Peyer's patch (tissue), 4 donors: ENCODE results near the gene CD164L2. TPM values are rescaled to one million over a fixed set of nuclear protein-coding genes. Genes with fewer than 3 reads are reported as not detected.

ENCODE experiments used
- DNase-seq, 3 donors: peaks; one replicate each; pipeline ENCODE4 v3.0.0-alpha.2; 2017 to 2019
- H3K27ac ChIP-seq, 4 donors: fragments of 200-600 bp; sonication (generic); one replicate each; pipeline ENCODE4 v1.5.1; 2016 to 2019
- H3K27me3 ChIP-seq, 2 donors: fragments of 200-600 bp; sonication (generic); one replicate each; pipeline ENCODE4 v1.5.1; 2019
- H3K36me3 ChIP-seq, 3 donors: fragments of 200-600 bp; sonication (generic); one replicate each; pipeline ENCODE4 v1.5.1; 2016 to 2019
- H3K4me1 ChIP-seq, 4 donors: fragments of 200-600 bp; sonication (generic); one replicate each; pipeline ENCODE4 v1.5.1; 2016 to 2019
- H3K4me3 ChIP-seq, 4 donors: fragments of 200-600 bp; sonication (generic); 1 replicate in 3 of 4; 2 replicates in 1 of 4; pipeline ENCODE4 v1.5.1; 2016 to 2019; ENCODE audit warnings: mild to moderate bottlenecking in 1 of 4
- H3K9me3 ChIP-seq, 4 donors: fragments of 200-600 bp; sonication (generic); one replicate each; pipeline ENCODE4 v1.5.1; 2016 to 2019; ENCODE audit warnings: mild to moderate bottlenecking in 1 of 4
- CTCF ChIP-seq, 6 experiments: fragments of 450-650 bp in 4 of 6; fragments of 200-600 bp in 2 of 6; sonication (generic) in 1 of 6; IDR thresholded peaks; one replicate each; pipeline ENCODE4 v1.5.1; 2017 to 2019; ENCODE audit warnings: antibody characterized with exemption in 6 of 6, mild to moderate bottlenecking in 3 of 6, moderate library complexity in 1 of 6
- POLR2A ChIP-seq, 2 donors: fragments of 450-650 bp; IDR thresholded peaks; one replicate each; pipeline ENCODE4 v1.5.1; 2017; ENCODE audit warnings: antibody characterized with exemption in 2 of 2, mild to moderate bottlenecking in 2 of 2, moderate library complexity in 2 of 2
- total RNA-seq, 4 donors: library from RNA; depleted of rRNA; stranded (reverse); fragments of >200 nt; gene quantifications; one replicate each; pipeline ENCODE4 v1.1.0, GENCODE V29; 2016

CD164L2 gene
- total RNA-seq, 4 donors from 2014 or later, result not detected

GRCh38 chr1:27400082-27400962 lies 17.2 kb upstream of the CD164L2 start:
- no peak for DNase-seq
- no peak overlapping the region for H3K4me3 ChIP-seq
- H3K36me3 ChIP-seq, result no peaks in the 10 kb centered on the region
- H3K4me1 ChIP-seq, result peaks cover 3 to 34% (median 16%) of the 10 kb centered on the region in 4 donors
- no peak overlapping the region for H3K27ac ChIP-seq
- no peaks in the 10 kb centered on the region for H3K27me3 ChIP-seq
- TF ChIP-seq POLR2A (IDR thresholded peaks at IDR 0.05) (no peak), CTCF (IDR thresholded peaks at IDR 0.05) (no peak)
- no peaks in the 10 kb centered on the region for H3K9me3 ChIP-seq

- Histone ChIP-seq H3K27ac (no peak overlapping the region), H3K27me3 (no peaks in the 10 kb centered on the region), H3K9me3 (no peaks in the 10 kb centered on the region), H3K4me1 (peaks cover 3 to 34% (median 16%) of the 10 kb centered on the region in 4 donors), H3K4me3 (no peak overlapping the region), H3K36me3 (no peaks in the 10 kb centered on the region)
- TF ChIP-seq CTCF (IDR thresholded peaks at IDR 0.05), result no peak
- DNase-seq, result no peak
These were observed 16.3 kb upstream of the CD164L2 start for GRCh38 chr1:27399251-27400025.

GRCh38 chr1:27398405-27399149 lies 15.4 kb upstream of the CD164L2 start:
- Histone ChIP-seq H3K36me3 (no peaks in the 10 kb centered on the region), H3K27ac (no peak overlapping the region), H3K4me1 (peaks cover 3 to 25% (median 10%) of the 10 kb centered on the region in 4 donors), H3K4me3 (no peak overlapping the region), H3K9me3 (no peaks in the 10 kb centered on the region), H3K27me3 (no peaks in the 10 kb centered on the region)
- TF ChIP-seq CTCF (IDR thresholded peaks at IDR 0.05) (no peak), POLR2A (IDR thresholded peaks at IDR 0.05) (no peak)
- no peak for DNase-seq

- Histone ChIP-seq H3K36me3 (no peaks in the 10 kb centered on the region), H3K27me3 (no peaks in the 10 kb centered on the region), H3K4me3 (no peak overlapping the region), H3K9me3 (no peaks in the 10 kb centered on the region), H3K4me1 (peaks cover 0 to 21% (median 8%) of the 10 kb centered on the region in 4 donors), H3K27ac (no peak overlapping the region)
- DNase-seq, result no peak
- TF ChIP-seq CTCF (IDR thresholded peaks at IDR 0.05) (no peak), POLR2A (IDR thresholded peaks at IDR 0.05) (no peak)
These were observed 14.6 kb upstream of the CD164L2 start for GRCh38 chr1:27397749-27398148.

GRCh38 chr1:27397110-27397509 lies 14.0 kb upstream of the CD164L2 start:
- no peak for DNase-seq
- no peaks in the 10 kb centered on the region for H3K9me3 ChIP-seq
- H3K27ac ChIP-seq, result no peak overlapping the region
- H3K36me3 ChIP-seq, result no peaks in the 10 kb centered on the region
- H3K4me3 ChIP-seq, result no peak overlapping the region
- no peak for TF ChIP-seq CTCF (IDR thresholded peaks at IDR 0.05)
- no peak for TF ChIP-seq POLR2A (IDR thresholded peaks at IDR 0.05)
- H3K27me3 ChIP-seq, result no peaks in the 10 kb centered on the region
- peaks cover under 1 to 21% (median 6%) of the 10 kb centered on the region in 4 donors for H3K4me1 ChIP-seq
